B cell (primary cell): ENCODE data around the gene C22orf31.

Source experiments
- EZH2 ChIP-seq: IDR thresholded peaks from 2 replicates; pipeline ENCODE4 v1.6.1; 2012; ENCODE audit warnings: borderline replicate concordance, low read depth, mild to moderate bottlenecking, moderate library complexity, low read length; ENCODE audit not compliant: insufficient read depth, poor library complexity, severe bottlenecking
- TF ChIP-seq, protein P1 (sequence below): fragments of 200-600 bp; IDR thresholded peaks from one replicate; pipeline ENCODE4 v1.8.0; 2022; ENCODE audit warnings: antibody characterized with exemption, mild to moderate bottlenecking

DNA sequence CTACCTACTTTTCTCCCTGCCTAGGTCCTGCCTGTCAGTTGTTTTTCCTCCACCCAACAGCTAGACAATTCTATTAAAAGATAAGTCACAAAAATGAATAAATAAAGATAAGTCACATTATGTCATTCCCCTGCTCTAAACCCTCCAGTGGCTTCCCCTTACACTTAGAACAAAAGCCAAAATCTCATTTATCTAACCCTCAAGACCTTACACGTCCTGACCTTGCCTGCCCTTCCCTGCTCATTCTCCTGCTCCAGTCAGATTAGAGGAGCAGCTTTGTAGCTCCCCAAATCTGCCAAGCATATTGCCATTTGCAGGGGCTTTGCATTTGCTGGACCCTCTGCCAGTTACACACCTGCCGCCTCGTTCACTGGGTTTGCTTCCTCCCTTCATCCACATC, 27.9 kb upstream of the C22orf31 start:
- TF ChIP-seq, protein P1, sequence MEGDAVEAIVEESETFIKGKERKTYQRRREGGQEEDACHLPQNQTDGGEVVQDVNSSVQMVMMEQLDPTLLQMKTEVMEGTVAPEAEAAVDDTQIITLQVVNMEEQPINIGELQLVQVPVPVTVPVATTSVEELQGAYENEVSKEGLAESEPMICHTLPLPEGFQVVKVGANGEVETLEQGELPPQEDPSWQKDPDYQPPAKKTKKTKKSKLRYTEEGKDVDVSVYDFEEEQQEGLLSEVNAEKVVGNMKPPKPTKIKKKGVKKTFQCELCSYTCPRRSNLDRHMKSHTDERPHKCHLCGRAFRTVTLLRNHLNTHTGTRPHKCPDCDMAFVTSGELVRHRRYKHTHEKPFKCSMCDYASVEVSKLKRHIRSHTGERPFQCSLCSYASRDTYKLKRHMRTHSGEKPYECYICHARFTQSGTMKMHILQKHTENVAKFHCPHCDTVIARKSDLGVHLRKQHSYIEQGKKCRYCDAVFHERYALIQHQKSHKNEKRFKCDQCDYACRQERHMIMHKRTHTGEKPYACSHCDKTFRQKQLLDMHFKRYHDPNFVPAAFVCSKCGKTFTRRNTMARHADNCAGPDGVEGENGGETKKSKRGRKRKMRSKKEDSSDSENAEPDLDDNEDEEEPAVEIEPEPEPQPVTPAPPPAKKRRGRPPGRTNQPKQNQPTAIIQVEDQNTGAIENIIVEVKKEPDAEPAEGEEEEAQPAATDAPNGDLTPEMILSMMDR: no peak
- no peak for TF ChIP-seq EZH2
